NCI-H146 treated with DMSO at 0.1 percent for 48 hours (cell line): Measurements from ENCODE around the gene HOXB6.

Experiments
- DNase-seq: peaks from one replicate; lab custom pipeline; 2025; ENCODE audit not compliant: unreplicated experiment; lab: John Stamatoyannopoulos, UW

HOXB6 gene

GRCh38 chr17:48611213-48611612 is 6.4 kb upstream of the HOXB6 start:
- DNase-seq = no peak

GRCh38 chr17:48610282-48611211 is 5.8 kb upstream of the HOXB6 start, which contains the start of gene HOXB7:
Gene HOXB7 (minus strand): TSS chr17:48611017. CDS start chr17:48610918, 99 bp downstream.
- peak; percentile 75 for DNase-seq

GRCh38 chr17:48609759-48610281 is 5.0 kb upstream of the HOXB6 start:
- DNase-seq = peak; percentile 36

DNA sequence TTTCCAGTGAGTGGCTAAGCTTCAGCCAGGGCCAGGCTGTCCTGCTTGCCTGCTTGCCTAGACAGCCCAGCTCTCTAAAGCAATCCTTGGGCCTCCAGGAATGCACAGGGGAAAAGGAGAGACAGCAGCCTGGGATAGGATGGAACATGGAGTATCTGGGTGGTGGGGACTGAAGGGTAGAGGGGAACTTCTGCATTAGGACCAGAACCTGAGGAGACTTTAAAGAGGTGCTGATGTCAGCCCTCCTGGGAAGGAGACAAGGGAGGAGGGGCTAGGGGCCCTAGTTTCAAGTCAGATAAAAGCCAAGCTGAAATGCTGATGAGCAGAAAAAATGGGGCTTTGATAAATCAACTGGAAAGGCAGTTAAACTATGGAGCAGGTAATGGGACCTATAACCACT is 4.2 kb upstream of the HOXB6 start:
- DNase-seq = no peak

DNA sequence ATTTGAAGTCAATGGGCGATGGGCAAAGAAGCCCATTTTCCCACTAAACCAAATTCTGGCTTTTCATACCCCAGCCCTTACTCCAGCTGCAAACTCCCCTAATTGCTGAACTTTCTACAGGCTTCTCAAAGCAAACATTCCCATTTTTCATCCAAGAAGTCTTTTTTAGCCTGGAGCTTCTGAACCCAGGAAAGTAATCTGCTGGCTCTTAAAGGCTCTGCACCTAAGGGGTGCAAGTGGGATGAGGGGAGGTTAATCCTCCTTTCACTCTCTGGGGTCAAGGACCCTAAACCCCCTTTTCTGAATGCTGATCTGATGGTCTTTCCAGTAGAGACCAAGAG is 3.7 kb upstream of the HOXB6 start:
- no peak for DNase-seq

- DNase-seq = no peak
Measured at GRCh38 chr17:48606892-48607614, 2.3 kb upstream of the HOXB6 start.

- no peak for DNase-seq
Measured at GRCh38 chr17:48605991-48606891, 1.5 kb upstream of the HOXB6 start.

DNA sequence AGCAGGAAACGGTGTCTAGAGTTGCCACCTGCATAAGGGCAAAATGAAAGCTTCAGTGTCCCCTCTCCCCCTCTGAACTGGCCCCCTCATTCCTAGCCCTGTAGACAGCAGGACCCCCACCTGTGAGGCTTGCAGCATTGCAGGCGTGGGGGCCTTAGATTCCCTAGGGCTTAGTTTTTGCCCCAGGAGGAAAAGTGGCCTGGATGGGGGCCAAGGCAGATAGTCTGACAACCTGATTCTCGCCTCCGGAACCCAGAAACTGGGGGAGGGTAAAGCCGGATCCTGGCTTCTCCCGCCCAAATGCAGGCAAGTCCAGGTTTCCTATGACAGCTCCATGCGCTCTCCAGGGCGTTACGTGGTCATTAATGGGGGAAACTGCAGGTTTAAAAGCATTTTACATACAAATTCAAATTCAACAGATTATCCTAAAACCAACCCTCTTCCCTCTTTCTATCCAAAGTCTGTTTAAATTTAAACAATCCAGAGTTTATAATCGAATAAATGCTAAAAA is 678 bp upstream of the HOXB6 start:
- DNase-seq = no peak

- no peak for DNase-seq
Measured at GRCh38 chr17:48603959-48604769, 622 bp downstream of the HOXB6 start.

GRCh38 chr17:48601539-48602425 is 3.0 kb downstream of the HOXB6 start:
- no peak for DNase-seq

DNA sequence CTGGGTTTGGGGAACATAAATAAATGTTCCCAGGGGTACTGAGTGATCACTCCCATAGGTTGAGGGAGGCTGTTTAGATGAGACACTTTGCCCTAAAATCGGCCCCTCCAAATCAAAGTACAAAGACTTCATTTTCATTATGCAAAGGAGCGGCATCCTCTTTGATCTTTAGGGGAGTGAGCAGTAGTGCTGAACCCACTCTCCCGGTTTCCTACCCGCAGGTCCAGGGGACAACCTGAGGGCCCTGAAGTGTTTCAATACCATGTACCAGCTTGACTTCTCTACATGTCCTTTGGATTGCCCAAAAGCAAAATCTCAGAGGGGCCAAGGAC is 3.6 kb downstream of the HOXB6 start:
- DNase-seq = no peak

- DNase-seq = no peak
Measured at GRCh38 chr17:48600244-48601098, 4.3 kb downstream of the HOXB6 start.

GRCh38 chr17:48599354-48599753 is 5.4 kb downstream of the HOXB6 start:
- DNase-seq = no peak

DNA sequence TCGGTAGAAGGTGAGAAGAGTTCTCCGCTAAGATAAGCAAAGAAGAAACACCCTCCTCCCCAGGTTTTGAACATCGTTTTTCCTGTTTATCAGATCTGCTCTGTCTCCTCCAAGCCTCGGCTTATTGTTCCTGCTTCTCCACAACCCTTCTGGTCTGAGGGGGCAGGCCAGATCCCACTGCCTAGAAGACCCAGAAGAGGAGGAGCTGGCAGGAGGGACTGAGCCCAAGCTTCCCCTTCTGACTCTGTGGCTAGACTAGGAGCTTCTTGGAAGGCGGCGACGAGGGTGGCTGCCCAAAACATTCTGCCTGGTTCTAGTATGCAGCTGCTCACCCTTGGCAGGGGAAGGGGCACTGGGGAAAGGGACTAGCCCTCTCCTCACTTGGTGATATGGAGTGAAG is 6.0 kb downstream of the HOXB6 start:
- no peak for DNase-seq

GRCh38 chr17:48597778-48598631 is 6.8 kb downstream of the HOXB6 start:
- peak; percentile 19 for DNase-seq

DNA sequence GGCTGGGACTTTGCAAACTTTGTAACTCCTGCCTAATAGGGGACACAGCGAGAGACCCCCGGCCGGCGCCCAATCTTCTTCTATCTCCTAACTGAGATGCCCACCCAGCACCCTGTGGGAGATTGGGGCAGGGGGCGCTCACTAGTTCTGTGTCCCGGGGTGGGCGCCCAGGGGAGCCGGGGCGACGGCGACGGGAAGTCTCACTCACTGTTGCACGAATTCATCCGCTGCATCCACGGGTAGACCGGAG is 7.3 kb downstream of the HOXB6 start:
- DNase-seq = no peak

- DNase-seq = no peak
Measured at GRCh38 chr17:48596735-48597527, 7.9 kb downstream of the HOXB6 start.
